GM18507 (cell line): ENCODE measurements around the gene ZFYVE27.
A peak's percentile ranks its signal among the peaks of the same experiment; 100 is the strongest.
"Not testable (repeated sequence)": the region's sequence is repeated elsewhere in the genome, so short reads cannot be mapped to it uniquely, and the experiment has no call there.

Experiments
- DNase-seq: peaks from one replicate; pipeline ENCODE4 v3.0.0; 2011; ENCODE audit warnings: low read depth; ENCODE audit not compliant: insufficient read length; ENCODE audit errors: extremely low spot score
- FAIRE-seq: peaks from 2 replicates; lab custom pipeline; 2011; peaks lifted over from hg19 to GRCh38; lab: Jason Lieb, UNC

ZFYVE27 gene

GRCh38 chr10:97736902-97737769 is at the start of gene ZFYVE27:
Gene ZFYVE27 (plus strand): TSS chr10:97737128. CDS start chr10:97738478, 1,350 bp downstream.
- peak; percentile 96 for FAIRE-seq
- peak; percentile 97 for DNase-seq

GRCh38 chr10:97687785-97688781 is 48.8 kb upstream of the ZFYVE27 start:
- no peak for FAIRE-seq

GRCh38 chr10:97689559-97690020 is 47.3 kb upstream of the ZFYVE27 start:
- no peak for DNase-seq
- no peak for FAIRE-seq

More at GRCh38 chr10:97687785-97688781, 48.8 kb upstream of the ZFYVE27 start:
- DNase-seq, result no peak

- DNase-seq, result no peak
- no peak for FAIRE-seq
Observed at GRCh38 chr10:97690133-97690532, 46.8 kb upstream of the ZFYVE27 start.

- FAIRE-seq, DNase-seq: not testable (repeated sequence)
Observed at GRCh38 chr10:97698072-97698655, 38.8 kb upstream of the ZFYVE27 start.

- peak; percentile 86 for FAIRE-seq
- no peak for DNase-seq
Observed at GRCh38 chr10:97701438-97702069, 35.4 kb upstream of the ZFYVE27 start.

GRCh38 chr10:97703398-97704067 is 33.4 kb upstream of the ZFYVE27 start:
- no peak for FAIRE-seq
- DNase-seq, result no peak

GRCh38 chr10:97704341-97704740 is 32.6 kb upstream of the ZFYVE27 start:
- no peak for DNase-seq
- FAIRE-seq, result no peak

GRCh38 chr10:97705006-97705670 is 31.8 kb upstream of the ZFYVE27 start:
- DNase-seq (no peak), FAIRE-seq (no peak)

GRCh38 chr10:97707134-97707861 is 29.6 kb upstream of the ZFYVE27 start:
- DNase-seq (no peak), FAIRE-seq (no peak)

GRCh38 chr10:97708167-97708566 is 28.8 kb upstream of the ZFYVE27 start:
- FAIRE-seq, result no peak
- no peak for DNase-seq

- DNase-seq, result no peak
- FAIRE-seq, result peak; percentile 26
Observed at GRCh38 chr10:97708976-97709946, 27.7 kb upstream of the ZFYVE27 start.

- FAIRE-seq (no peak), DNase-seq (no peak)
Observed at GRCh38 chr10:97711640-97712572, 25.0 kb upstream of the ZFYVE27 start.

- FAIRE-seq, result no peak
- DNase-seq, result no peak
Observed at GRCh38 chr10:97713339-97713825, 23.5 kb upstream of the ZFYVE27 start, which contains the start of gene MARVELD1. Gene MARVELD1 (plus strand): TSS chr10:97713730. CDS start chr10:97713877, 147 bp downstream.

GRCh38 chr10:97713826-97714400 is 23.0 kb upstream of the ZFYVE27 start:
- FAIRE-seq, result peak; percentile 68
- peak; percentile 66 for DNase-seq
